ENCODE measurements around the gene RFTN1.

Gene RFTN1

GRCh38 chr3:16385151-16385550, 128.3 kb downstream of the RFTN1 start:
- no peak for TF ChIP-seq CTCF (conservative IDR thresholded peaks at IDR 0.05; ENCODE audit: low read length)
- H3K4me3 ChIP-seq (ENCODE audit: low read length) = no peak overlapping the region
- no peak for DNase-seq (ENCODE audit: low read depth)

- no peak overlapping the region for H3K4me3 ChIP-seq (ENCODE audit: low read length)
- no peak for DNase-seq (ENCODE audit: low read depth)
- TF ChIP-seq CTCF (conservative IDR thresholded peaks at IDR 0.05; ENCODE audit: low read length) = no peak
Measured at GRCh38 chr3:16383864-16384263, 129.6 kb downstream of the RFTN1 start.

GRCh38 chr3:16382845-16383244, 130.7 kb downstream of the RFTN1 start:
- H3K4me3 ChIP-seq (ENCODE audit: low read length) = no peak overlapping the region
- no peak for TF ChIP-seq CTCF (conservative IDR thresholded peaks at IDR 0.05; ENCODE audit: low read length)
- DNase-seq (ENCODE audit: low read depth) = no peak

- TF ChIP-seq CTCF (conservative IDR thresholded peaks at IDR 0.05; ENCODE audit: low read length) = no peak
- DNase-seq (ENCODE audit: low read depth) = no peak
- no peak overlapping the region for H3K4me3 ChIP-seq (ENCODE audit: low read length)
Measured at GRCh38 chr3:16381426-16381825, 132.1 kb downstream of the RFTN1 start.

GRCh38 chr3:16380421-16380820, 133.1 kb downstream of the RFTN1 start:
- no peak for DNase-seq (ENCODE audit: low read depth)
- H3K4me3 ChIP-seq (ENCODE audit: low read length) = no peak overlapping the region
- TF ChIP-seq CTCF (conservative IDR thresholded peaks at IDR 0.05; ENCODE audit: low read length) = no peak

- no peak overlapping the region for H3K4me3 ChIP-seq (ENCODE audit: low read length)
- TF ChIP-seq CTCF (conservative IDR thresholded peaks at IDR 0.05; ENCODE audit: low read length) = no peak
- DNase-seq (ENCODE audit: low read depth) = no peak
Measured at GRCh38 chr3:16379838-16380237, 133.7 kb downstream of the RFTN1 start.

GRCh38 chr3:16378920-16379319, 134.6 kb downstream of the RFTN1 start:
- TF ChIP-seq CTCF (conservative IDR thresholded peaks at IDR 0.05; ENCODE audit: low read length) = no peak
- DNase-seq (ENCODE audit: low read depth) = peak; percentile 25
- no peak overlapping the region for H3K4me3 ChIP-seq (ENCODE audit: low read length)

Measured in AG10803 (cell line).